GM23338 (cell line): ENCODE data around the gene CFAP65. TPM values are rescaled to one million over a fixed set of nuclear protein-coding genes. Genes with fewer than 3 reads are reported as not detected.

ENCODE experiments used
- ATAC-seq: fragments of 200-7000 bp; cut with Tn5 transposase; 3 replicates; pipeline ENCODE4 v1.9.1; 2020
- DNase-seq: peaks from one replicate; pipeline ENCODE4 v3.0.0-alpha.2; 2015; ENCODE audit warnings: low spot score
- H2AFZ ChIP-seq: fragments of 200-600 bp; sonication (generic); 2 replicates; pipeline ENCODE4 v1.8.0; 2016; ENCODE audit warnings: antibody characterized with exemption, mild to moderate bottlenecking, moderate library complexity
- H3F3A ChIP-seq: fragments of 200-600 bp; sonication (generic); replicated peaks from 2 replicates; pipeline ENCODE4 v1.8.0; 2017; ENCODE audit warnings: antibody characterized with exemption, mixed run types, low read depth
- H3K27ac ChIP-seq: fragments of 200-600 bp; sonication (generic); 2 replicates; pipeline ENCODE4 v1.6.1; 2016; ENCODE audit warnings: low read depth
- H3K27me3 ChIP-seq: fragments of 200-600 bp; sonication (generic); 2 replicates; pipeline ENCODE4 v1.8.0; 2016; ENCODE audit warnings: mild to moderate bottlenecking, mixed run types, moderate library complexity; ENCODE audit not compliant: insufficient read depth
- H3K36me3 ChIP-seq: fragments of 200-600 bp; sonication (generic); 2 replicates; pipeline ENCODE4 v1.8.0; 2016; ENCODE audit warnings: mild to moderate bottlenecking; ENCODE audit not compliant: insufficient read depth
- H3K4me1 ChIP-seq: fragments of 200-600 bp; sonication (generic); 2 replicates; pipeline ENCODE4 v1.8.0; 2016; ENCODE audit warnings: mild to moderate bottlenecking, moderate library complexity; ENCODE audit not compliant: insufficient read depth
- H3K4me2 ChIP-seq: fragments of 200-600 bp; sonication (generic); 2 replicates; pipeline ENCODE4 v1.7.1; 2017; ENCODE audit warnings: mixed run types
- H3K4me3 ChIP-seq: fragments of 200-600 bp; sonication (generic); 2 replicates; pipeline ENCODE4 v1.6.1; 2016; ENCODE audit warnings: mixed run types
- H3K79me2 ChIP-seq: fragments of 200-600 bp; sonication (generic); replicated peaks from 2 replicates; pipeline ENCODE4 v1.8.0; 2017; ENCODE audit warnings: mild to moderate bottlenecking; ENCODE audit not compliant: insufficient read depth
- H3K9me2 ChIP-seq: fragments of 200-600 bp; sonication (generic); 2 replicates; pipeline ENCODE4 v1.8.0; 2017; ENCODE audit not compliant: insufficient read depth
- H4K20me1 ChIP-seq: fragments of 200-600 bp; sonication (generic); replicated peaks from 2 replicates; pipeline ENCODE4 v1.8.0; 2017; ENCODE audit warnings: mild to moderate bottlenecking; ENCODE audit not compliant: insufficient read depth
- H3K27ac Mint-ChIP-seq: 2 replicates; pipeline ENCODE4 v1.8.0; 2020; ENCODE audit warnings: inconsistent platforms, mild to moderate bottlenecking, moderate library complexity, mixed read lengths
- H3K27me3 Mint-ChIP-seq: 3 replicates; pipeline ENCODE4 v1.8.0; 2022; ENCODE audit warnings: low read depth, mild to moderate bottlenecking, moderate library complexity, mixed read lengths, inconsistent platforms; ENCODE audit not compliant: insufficient read depth, poor library complexity
- H3K36me3 Mint-ChIP-seq: 3 replicates; pipeline ENCODE4 v1.8.0; 2021; ENCODE audit warnings: low read depth, mild to moderate bottlenecking, inconsistent platforms, moderate library complexity, mixed read lengths
- H3K4me1 Mint-ChIP-seq: 3 replicates; pipeline ENCODE4 v1.8.0; 2020; ENCODE audit warnings: mild to moderate bottlenecking, inconsistent platforms, mixed read lengths
- H3K4me3 Mint-ChIP-seq: 3 replicates; pipeline ENCODE4 v1.8.0; 2021; ENCODE audit warnings: moderate library complexity, mild to moderate bottlenecking, inconsistent platforms, mixed read lengths
- H3K9me3 Mint-ChIP-seq: 3 replicates; pipeline ENCODE4 v1.8.0; 2020; ENCODE audit warnings: moderate library complexity, mild to moderate bottlenecking, inconsistent platforms, mixed read lengths
- CREB1 ChIP-seq: fragments of 250-450 bp; sonication (Bioruptor Pico); IDR thresholded peaks from 2 replicates; pipeline ENCODE4 v1.5.0; 2020; ENCODE audit warnings: low read depth, mild to moderate bottlenecking, moderate library complexity
- EZH2 ChIP-seq: fragments of 200-600 bp; sonication (generic); IDR thresholded peaks from one replicate; pipeline ENCODE4 v1.8.0; 2017; ENCODE audit warnings: antibody characterized with exemption, mild to moderate bottlenecking, low read depth; ENCODE audit not compliant: unreplicated experiment
- EZH2phosphoT487 ChIP-seq: fragments of 200-600 bp; sonication (generic); IDR thresholded peaks from one replicate; pipeline ENCODE4 v1.8.1; 2018; ENCODE audit warnings: antibody characterized with exemption; ENCODE audit not compliant: unreplicated experiment
- JUNB ChIP-seq: IDR thresholded peaks from one replicate; pipeline ENCODE4 v1.6.1; 2016; ENCODE audit warnings: antibody characterized with exemption; ENCODE audit not compliant: unreplicated experiment
- NANOG ChIP-seq: IDR thresholded peaks from 2 replicates; pipeline ENCODE4 v1.6.1; 2016; ENCODE audit warnings: antibody characterized with exemption, borderline replicate concordance
- POLR2AphosphoS5 ChIP-seq: IDR thresholded peaks from 2 replicates; pipeline ENCODE4 v1.6.1; 2016; ENCODE audit warnings: antibody characterized with exemption, low read depth
- STAT1 ChIP-seq: IDR thresholded peaks from one replicate; pipeline ENCODE4 v1.6.1; 2016; ENCODE audit warnings: antibody characterized with exemption; ENCODE audit not compliant: unreplicated experiment
- ZNF114 ChIP-seq: fragments of 250-450 bp; sonication (Bioruptor Pico); IDR thresholded peaks from 2 replicates; pipeline ENCODE4 v1.5.0; 2020; ENCODE audit warnings: mild to moderate bottlenecking, moderate library complexity
- ZNF331 ChIP-seq: fragments of 250-450 bp; sonication (Bioruptor Pico); IDR thresholded peaks from 2 replicates; pipeline ENCODE4 v1.5.0; 2020; ENCODE audit warnings: low read depth, mild to moderate bottlenecking, moderate library complexity
- polyA plus RNA-seq: library from polyadenylated mRNA; unstranded; fragments of >200 nt; fragmentation: Nextera tagmentation; extraction: Ambion mirVana; gene quantifications from 2 replicates; pipeline ENCODE4 v1.2.1, GENCODE V29; 2016
- total RNA-seq: library from RNA; depleted of rRNA; stranded (reverse); fragments of >200 nt; shearing (Covaris generic); gene quantifications from 2 replicates; pipeline ENCODE4 v1.2.3, GENCODE V29; 2014
- TF ChIP-seq, protein P1 (sequence below): fragments of 250-450 bp; sonication (Bioruptor Pico); IDR thresholded peaks from 2 replicates; pipeline ENCODE4 v1.5.0; 2020; ENCODE audit warnings: mild to moderate bottlenecking, moderate library complexity
- TF ChIP-seq, protein P2 (sequence below), 2 experiments: fragments of 200-600 bp in 1 of 2; sonication (generic) in 1 of 2; conservative IDR thresholded peaks; 2 replicates each; pipeline versions ENCODE4 v1.5.1 to v1.6.1; 2016 to 2017; ENCODE audit warnings: antibody characterized with exemption in 2 of 2, low read depth in 2 of 2, mild to moderate bottlenecking in 2 of 2, moderate library complexity in 1 of 2
- TF ChIP-seq, protein P3 (sequence below): IDR thresholded peaks from 2 replicates; pipeline ENCODE4 v1.6.1; 2016; ENCODE audit warnings: antibody characterized with exemption
- TF ChIP-seq, protein P4 (sequence below): IDR thresholded peaks from one replicate; pipeline ENCODE4 v1.6.1; 2018; ENCODE audit warnings: antibody characterized with exemption; ENCODE audit not compliant: unreplicated experiment

Gene CFAP65
- total and polyA plus RNA-seq, 2 experiments from 2014 or later: 0.38 to 0.74 TPM

DNA sequence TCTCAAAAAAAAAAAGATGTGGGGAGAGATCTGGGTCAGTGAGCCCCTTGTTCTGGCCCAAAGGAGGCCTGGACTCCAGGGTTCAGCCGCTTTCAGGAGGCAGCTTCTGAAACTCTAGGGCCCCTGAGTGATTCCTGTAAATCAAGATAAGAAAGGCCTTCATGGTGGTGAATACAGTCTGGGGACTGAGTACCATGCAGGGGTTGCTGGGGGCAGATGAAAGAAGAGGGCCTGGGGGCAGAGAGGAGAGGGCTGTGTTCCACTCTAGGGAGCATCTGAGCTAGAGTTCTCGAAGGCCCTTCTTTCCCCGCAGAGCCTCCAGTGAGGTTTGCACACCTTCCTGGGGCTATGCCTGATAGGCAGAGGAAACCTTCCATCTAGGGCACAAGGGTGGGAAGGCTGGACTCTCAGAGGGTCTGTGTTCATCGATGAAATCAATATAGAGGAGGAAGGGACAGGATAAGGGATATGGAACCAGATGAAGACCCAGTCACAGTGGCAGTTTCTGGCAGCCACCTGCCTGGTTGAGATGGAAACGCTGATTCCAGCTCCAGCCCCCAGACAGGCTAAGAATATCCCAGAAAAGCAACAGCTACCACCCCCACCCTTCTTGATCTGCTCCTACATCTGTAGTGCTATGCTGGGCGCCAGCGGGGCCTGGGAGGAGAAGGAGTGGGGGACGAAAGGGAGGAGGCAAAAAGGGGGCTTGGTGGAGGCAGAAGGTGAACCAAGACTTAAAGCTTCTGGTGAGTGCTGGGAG lies 86.6 kb downstream of the CFAP65 start:
- Histone ChIP-seq H3K36me3 (no peaks in the 10 kb centered on the region), H3F3A (no peaks in the 10 kb centered on the region), H3K4me1 (no peaks in the 10 kb centered on the region), H3K4me2 (no peak overlapping the region), H3K9me2 (no peaks in the 10 kb centered on the region), H3K27ac (no peak overlapping the region), H2AFZ (no peak overlapping the region), H3K79me2 (no peaks in the 10 kb centered on the region), H3K4me3 (no peak overlapping the region), H4K20me1 (no peaks in the 10 kb centered on the region), H3K27me3 (peaks cover 51% of the 10 kb centered on the region)
- no peak overlapping the region for H3K27ac Mint-ChIP-seq
- ATAC-seq (no peak), DNase-seq (no peak)
- H3K4me1 Mint-ChIP-seq: peaks cover 3% of the 10 kb centered on the region; the same call in 2 of the 3 replicates
- H3K4me3 Mint-ChIP-seq: no peak overlapping the region
- H3K27me3 Mint-ChIP-seq: peaks cover 41% of the 10 kb centered on the region
- TF ChIP-seq, protein P1, sequence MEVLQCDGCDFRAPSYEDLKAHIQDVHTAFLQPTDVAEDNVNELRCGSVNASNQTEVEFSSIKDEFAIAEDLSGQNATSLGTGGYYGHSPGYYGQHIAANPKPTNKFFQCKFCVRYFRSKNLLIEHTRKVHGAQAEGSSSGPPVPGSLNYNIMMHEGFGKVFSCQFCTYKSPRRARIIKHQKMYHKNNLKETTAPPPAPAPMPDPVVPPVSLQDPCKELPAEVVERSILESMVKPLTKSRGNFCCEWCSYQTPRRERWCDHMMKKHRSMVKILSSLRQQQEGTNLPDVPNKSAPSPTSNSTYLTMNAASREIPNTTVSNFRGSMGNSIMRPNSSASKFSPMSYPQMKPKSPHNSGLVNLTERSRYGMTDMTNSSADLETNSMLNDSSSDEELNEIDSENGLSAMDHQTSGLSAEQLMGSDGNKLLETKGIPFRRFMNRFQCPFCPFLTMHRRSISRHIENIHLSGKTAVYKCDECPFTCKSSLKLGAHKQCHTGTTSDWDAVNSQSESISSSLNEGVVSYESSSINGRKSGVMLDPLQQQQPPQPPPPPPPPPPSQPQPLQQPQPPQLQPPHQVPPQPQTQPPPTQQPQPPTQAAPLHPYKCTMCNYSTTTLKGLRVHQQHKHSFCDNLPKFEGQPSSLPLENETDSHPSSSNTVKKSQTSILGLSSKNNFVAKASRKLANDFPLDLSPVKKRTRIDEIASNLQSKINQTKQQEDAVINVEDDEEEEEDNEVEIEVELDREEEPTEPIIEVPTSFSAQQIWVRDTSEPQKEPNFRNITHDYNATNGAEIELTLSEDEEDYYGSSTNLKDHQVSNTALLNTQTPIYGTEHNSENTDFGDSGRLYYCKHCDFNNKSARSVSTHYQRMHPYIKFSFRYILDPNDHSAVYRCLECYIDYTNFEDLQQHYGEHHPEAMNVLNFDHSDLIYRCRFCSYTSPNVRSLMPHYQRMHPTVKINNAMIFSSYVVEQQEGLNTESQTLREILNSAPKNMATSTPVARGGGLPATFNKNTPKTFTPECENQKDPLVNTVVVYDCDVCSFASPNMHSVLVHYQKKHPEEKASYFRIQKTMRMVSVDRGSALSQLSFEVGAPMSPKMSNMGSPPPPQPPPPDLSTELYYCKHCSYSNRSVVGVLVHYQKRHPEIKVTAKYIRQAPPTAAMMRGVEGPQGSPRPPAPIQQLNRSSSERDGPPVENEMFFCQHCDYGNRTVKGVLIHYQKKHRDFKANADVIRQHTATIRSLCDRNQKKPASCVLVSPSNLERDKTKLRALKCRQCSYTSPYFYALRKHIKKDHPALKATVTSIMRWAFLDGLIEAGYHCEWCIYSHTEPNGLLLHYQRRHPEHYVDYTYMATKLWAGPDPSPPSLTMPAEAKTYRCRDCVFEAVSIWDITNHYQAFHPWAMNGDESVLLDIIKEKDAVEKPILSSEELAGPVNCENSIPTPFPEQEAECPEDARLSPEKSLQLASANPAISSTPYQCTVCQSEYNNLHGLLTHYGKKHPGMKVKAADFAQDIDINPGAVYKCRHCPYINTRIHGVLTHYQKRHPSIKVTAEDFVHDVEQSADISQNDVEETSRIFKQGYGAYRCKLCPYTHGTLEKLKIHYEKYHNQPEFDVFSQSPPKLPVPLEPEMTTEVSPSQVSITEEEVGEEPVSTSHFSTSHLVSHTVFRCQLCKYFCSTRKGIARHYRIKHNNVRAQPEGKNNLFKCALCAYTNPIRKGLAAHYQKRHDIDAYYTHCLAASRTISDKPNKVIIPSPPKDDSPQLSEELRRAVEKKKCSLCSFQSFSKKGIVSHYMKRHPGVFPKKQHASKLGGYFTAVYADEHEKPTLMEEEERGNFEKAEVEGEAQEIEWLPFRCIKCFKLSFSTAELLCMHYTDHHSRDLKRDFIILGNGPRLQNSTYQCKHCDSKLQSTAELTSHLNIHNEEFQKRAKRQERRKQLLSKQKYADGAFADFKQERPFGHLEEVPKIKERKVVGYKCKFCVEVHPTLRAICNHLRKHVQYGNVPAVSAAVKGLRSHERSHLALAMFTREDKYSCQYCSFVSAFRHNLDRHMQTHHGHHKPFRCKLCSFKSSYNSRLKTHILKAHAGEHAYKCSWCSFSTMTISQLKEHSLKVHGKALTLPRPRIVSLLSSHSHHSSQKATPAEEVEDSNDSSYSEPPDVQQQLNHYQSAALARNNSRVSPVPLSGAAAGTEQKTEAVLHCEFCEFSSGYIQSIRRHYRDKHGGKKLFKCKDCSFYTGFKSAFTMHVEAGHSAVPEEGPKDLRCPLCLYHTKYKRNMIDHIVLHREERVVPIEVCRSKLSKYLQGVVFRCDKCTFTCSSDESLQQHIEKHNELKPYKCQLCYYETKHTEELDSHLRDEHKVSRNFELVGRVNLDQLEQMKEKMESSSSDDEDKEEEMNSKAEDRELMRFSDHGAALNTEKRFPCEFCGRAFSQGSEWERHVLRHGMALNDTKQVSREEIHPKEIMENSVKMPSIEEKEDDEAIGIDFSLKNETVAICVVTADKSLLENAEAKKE: no peak
- TF ChIP-seq NANOG (no peak), ZNF331 (CRISPR knock-in tag) (no peak), EZH2phosphoT487 (no peak), STAT1 (no peak), CREB1 (CRISPR knock-in tag) (no peak), EZH2 (no peak), POLR2AphosphoS5 (no peak), JUNB (no peak), ZNF114 (CRISPR knock-in tag) (no peak)
- TF ChIP-seq, protein P2, sequence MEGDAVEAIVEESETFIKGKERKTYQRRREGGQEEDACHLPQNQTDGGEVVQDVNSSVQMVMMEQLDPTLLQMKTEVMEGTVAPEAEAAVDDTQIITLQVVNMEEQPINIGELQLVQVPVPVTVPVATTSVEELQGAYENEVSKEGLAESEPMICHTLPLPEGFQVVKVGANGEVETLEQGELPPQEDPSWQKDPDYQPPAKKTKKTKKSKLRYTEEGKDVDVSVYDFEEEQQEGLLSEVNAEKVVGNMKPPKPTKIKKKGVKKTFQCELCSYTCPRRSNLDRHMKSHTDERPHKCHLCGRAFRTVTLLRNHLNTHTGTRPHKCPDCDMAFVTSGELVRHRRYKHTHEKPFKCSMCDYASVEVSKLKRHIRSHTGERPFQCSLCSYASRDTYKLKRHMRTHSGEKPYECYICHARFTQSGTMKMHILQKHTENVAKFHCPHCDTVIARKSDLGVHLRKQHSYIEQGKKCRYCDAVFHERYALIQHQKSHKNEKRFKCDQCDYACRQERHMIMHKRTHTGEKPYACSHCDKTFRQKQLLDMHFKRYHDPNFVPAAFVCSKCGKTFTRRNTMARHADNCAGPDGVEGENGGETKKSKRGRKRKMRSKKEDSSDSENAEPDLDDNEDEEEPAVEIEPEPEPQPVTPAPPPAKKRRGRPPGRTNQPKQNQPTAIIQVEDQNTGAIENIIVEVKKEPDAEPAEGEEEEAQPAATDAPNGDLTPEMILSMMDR (conservative IDR thresholded peaks at IDR 0.05; ENCODE audit: low read depth in 2 of 2): no peak
- TF ChIP-seq, protein P3, sequence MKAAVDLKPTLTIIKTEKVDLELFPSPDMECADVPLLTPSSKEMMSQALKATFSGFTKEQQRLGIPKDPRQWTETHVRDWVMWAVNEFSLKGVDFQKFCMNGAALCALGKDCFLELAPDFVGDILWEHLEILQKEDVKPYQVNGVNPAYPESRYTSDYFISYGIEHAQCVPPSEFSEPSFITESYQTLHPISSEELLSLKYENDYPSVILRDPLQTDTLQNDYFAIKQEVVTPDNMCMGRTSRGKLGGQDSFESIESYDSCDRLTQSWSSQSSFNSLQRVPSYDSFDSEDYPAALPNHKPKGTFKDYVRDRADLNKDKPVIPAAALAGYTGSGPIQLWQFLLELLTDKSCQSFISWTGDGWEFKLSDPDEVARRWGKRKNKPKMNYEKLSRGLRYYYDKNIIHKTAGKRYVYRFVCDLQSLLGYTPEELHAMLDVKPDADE: no peak
- TF ChIP-seq, protein P4, sequence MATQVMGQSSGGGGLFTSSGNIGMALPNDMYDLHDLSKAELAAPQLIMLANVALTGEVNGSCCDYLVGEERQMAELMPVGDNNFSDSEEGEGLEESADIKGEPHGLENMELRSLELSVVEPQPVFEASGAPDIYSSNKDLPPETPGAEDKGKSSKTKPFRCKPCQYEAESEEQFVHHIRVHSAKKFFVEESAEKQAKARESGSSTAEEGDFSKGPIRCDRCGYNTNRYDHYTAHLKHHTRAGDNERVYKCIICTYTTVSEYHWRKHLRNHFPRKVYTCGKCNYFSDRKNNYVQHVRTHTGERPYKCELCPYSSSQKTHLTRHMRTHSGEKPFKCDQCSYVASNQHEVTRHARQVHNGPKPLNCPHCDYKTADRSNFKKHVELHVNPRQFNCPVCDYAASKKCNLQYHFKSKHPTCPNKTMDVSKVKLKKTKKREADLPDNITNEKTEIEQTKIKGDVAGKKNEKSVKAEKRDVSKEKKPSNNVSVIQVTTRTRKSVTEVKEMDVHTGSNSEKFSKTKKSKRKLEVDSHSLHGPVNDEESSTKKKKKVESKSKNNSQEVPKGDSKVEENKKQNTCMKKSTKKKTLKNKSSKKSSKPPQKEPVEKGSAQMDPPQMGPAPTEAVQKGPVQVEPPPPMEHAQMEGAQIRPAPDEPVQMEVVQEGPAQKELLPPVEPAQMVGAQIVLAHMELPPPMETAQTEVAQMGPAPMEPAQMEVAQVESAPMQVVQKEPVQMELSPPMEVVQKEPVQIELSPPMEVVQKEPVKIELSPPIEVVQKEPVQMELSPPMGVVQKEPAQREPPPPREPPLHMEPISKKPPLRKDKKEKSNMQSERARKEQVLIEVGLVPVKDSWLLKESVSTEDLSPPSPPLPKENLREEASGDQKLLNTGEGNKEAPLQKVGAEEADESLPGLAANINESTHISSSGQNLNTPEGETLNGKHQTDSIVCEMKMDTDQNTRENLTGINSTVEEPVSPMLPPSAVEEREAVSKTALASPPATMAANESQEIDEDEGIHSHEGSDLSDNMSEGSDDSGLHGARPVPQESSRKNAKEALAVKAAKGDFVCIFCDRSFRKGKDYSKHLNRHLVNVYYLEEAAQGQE: no peak
- H3K36me3 Mint-ChIP-seq: no peaks in the 10 kb centered on the region
- no peaks in the 10 kb centered on the region for H3K9me3 Mint-ChIP-seq
